Measurements from ENCODE around the gene WDR93.

- TF ChIP-seq POLR2A (IDR thresholded peaks at IDR 0.05; ENCODE audit: low read depth) (no peak), POLR2AphosphoS5 (IDR thresholded peaks at IDR 0.05) (no peak)
Observed at GRCh38 chr15:89642106-89642505, 48.5 kb upstream of the WDR93 start.

Measured in esophagus muscularis mucosa (tissue), 2 donors.